H1 (cell line): Measurements from ENCODE around the gene LRRC32. TPM values are rescaled to one million over a fixed set of nuclear protein-coding genes. Genes with fewer than 3 reads are reported as not detected.
A peak's percentile ranks its signal among the peaks of the same experiment; 100 is the strongest.

ENCODE experiments used
- CTCF ChIA-PET: fragments of 300-600 bp; sonication (Branson Sonifier 250); formaldehyde crosslinking; loops from one replicate; lab custom pipeline; 2021; ENCODE audit not compliant: partially characterized antibody; lab: Charles Lee
- POLR2A ChIA-PET: fragments of 300-600 bp; sonication (Branson Sonifier 250); formaldehyde crosslinking; loops from one replicate; lab custom pipeline; 2021; ENCODE audit warnings: inconsistent platforms; ENCODE audit not compliant: partially characterized antibody; lab: Charles Lee
- DNase-seq, 2 experiments: peaks; one replicate each; pipeline versions ENCODE4 v3.0.0 to v3.0.0-alpha.2; 2010 to 2022; ENCODE audit warnings: low spot score in 2 of 2, low read depth in 1 of 2, mixed read lengths in 1 of 2
- FAIRE-seq: peaks from 2 replicates; lab custom pipeline; 2011; peaks lifted over from hg19 to GRCh38; lab: Jason Lieb, UNC
- H2AFZ ChIP-seq: 2 replicates; pipeline ENCODE4 v1.8.1; 2012; ENCODE audit warnings: low read length, inconsistent platforms
- H2AK5ac ChIP-seq: 2 replicates; pipeline ENCODE4 v1.6.1; 2013; ENCODE audit warnings: low read depth, low read length
- H2BK120ac ChIP-seq: replicated peaks from 2 replicates; pipeline ENCODE3; 2013; ENCODE audit warnings: low read depth, low read length, inconsistent platforms
- H2BK12ac ChIP-seq: 2 replicates; pipeline ENCODE4 v1.6.1; 2013; ENCODE audit warnings: low read depth, low read length
- H2BK15ac ChIP-seq: 2 replicates; pipeline ENCODE4 v1.6.1; 2013; ENCODE audit warnings: low read length
- H2BK20ac ChIP-seq: 2 replicates; pipeline ENCODE4 v1.6.1; 2013; ENCODE audit warnings: low read length
- H2BK5ac ChIP-seq: 2 replicates; pipeline ENCODE4 v1.6.1; 2013; ENCODE audit warnings: low read depth, low read length
- H3K14ac ChIP-seq: 2 replicates; pipeline ENCODE4 v1.6.1; 2013; ENCODE audit warnings: inconsistent platforms; ENCODE audit not compliant: insufficient read length
- H3K18ac ChIP-seq: 2 replicates; pipeline ENCODE4 v1.6.1; 2013; ENCODE audit warnings: low read length; ENCODE audit errors: extremely low read depth
- H3K23ac ChIP-seq: 2 replicates; pipeline ENCODE4 v1.6.1; 2013; ENCODE audit warnings: inconsistent platforms; ENCODE audit not compliant: insufficient read length
- H3K23me2 ChIP-seq: 2 replicates; pipeline ENCODE4 v1.6.1; 2013; ENCODE audit warnings: low read depth, low read length
- H3K27ac ChIP-seq: 2 replicates; pipeline ENCODE4 v1.6.1; 2011; ENCODE audit warnings: low read depth, low read length, inconsistent platforms
- H3K27me3 ChIP-seq, 4 experiments: replicated peaks in 1 of 4; 1 replicate in 1 of 4; 2 replicates in 3 of 4; pipeline versions ENCODE4 v1.6.1 to v1.8.1; 2011 to 2013; ENCODE audit warnings: low read length in 3 of 4, mild to moderate bottlenecking in 3 of 4, inconsistent platforms in 2 of 4, mixed read lengths in 2 of 4, moderate library complexity in 1 of 4; ENCODE audit not compliant: control insufficient read depth in 3 of 4, insufficient read depth in 3 of 4; ENCODE audit errors: extremely low read depth in 1 of 4
- H3K36me3 ChIP-seq, 4 experiments: 2 replicates each; pipeline versions ENCODE4 v1.6.1 to v1.8.1; 2011 to 2013; ENCODE audit warnings: mild to moderate bottlenecking in 4 of 4, low read length in 3 of 4, moderate library complexity in 2 of 4, control low read depth in 1 of 4, inconsistent platforms in 1 of 4; ENCODE audit not compliant: insufficient read depth in 4 of 4, control insufficient read depth in 2 of 4
- H3K4ac ChIP-seq: replicated peaks from 2 replicates; pipeline ENCODE3; 2013; ENCODE audit warnings: low read length, low read depth, mixed read lengths, inconsistent platforms; ENCODE audit not compliant: insufficient read length
- H3K4me1 ChIP-seq, 4 experiments: replicated peaks in 1 of 4; 1 replicate in 1 of 4; 2 replicates in 3 of 4; pipeline versions ENCODE4 v1.6.1 to v1.8.1; 2011 to 2013; ENCODE audit warnings: low read length in 3 of 4, inconsistent platforms in 2 of 4, mixed read lengths in 1 of 4; ENCODE audit not compliant: insufficient read depth in 4 of 4, control insufficient read depth in 3 of 4
- H3K4me2 ChIP-seq, 2 experiments: 2 replicates each; pipeline versions ENCODE4 v1.6.1 to v1.8.1; 2011 to 2013; ENCODE audit warnings: low read depth in 2 of 2, low read length in 2 of 2, control low read depth in 1 of 2, inconsistent platforms in 1 of 2, mild to moderate bottlenecking in 1 of 2; ENCODE audit not compliant: insufficient read depth in 1 of 2
- H3K4me3 ChIP-seq, 4 experiments: fragments of 200-600, 300-600 bp in 1 of 4; sonication (generic), shearing (Covaris generic), sonication (Bioruptor Twin) in 1 of 4; 2 replicates each; pipeline versions ENCODE4 v1.5.1 to v1.8.1; 2011 to 2016; ENCODE audit warnings: low read length in 4 of 4, low read depth in 3 of 4, control low read depth in 2 of 4, inconsistent platforms in 2 of 4, mild to moderate bottlenecking in 2 of 4, mixed read lengths in 1 of 4, moderate library complexity in 1 of 4; ENCODE audit not compliant: insufficient read depth in 2 of 4; ENCODE audit errors: extremely low read depth in 1 of 4
- H3K56ac ChIP-seq: replicated peaks from 2 replicates; pipeline ENCODE3; 2013; ENCODE audit warnings: low read depth, mild to moderate bottlenecking, mixed read lengths, low read length, inconsistent platforms; ENCODE audit not compliant: insufficient read length
- H3K79me1 ChIP-seq: 2 replicates; pipeline ENCODE4 v1.6.1; 2013; ENCODE audit warnings: low read depth, low read length, control low read depth
- H3K79me2 ChIP-seq, 2 experiments: 2 replicates each; pipeline versions ENCODE4 v1.6.1 to v1.8.1; 2012 to 2013; ENCODE audit warnings: low read length in 2 of 2, mild to moderate bottlenecking in 2 of 2, inconsistent platforms in 1 of 2; ENCODE audit not compliant: insufficient read depth in 2 of 2, control insufficient read depth in 1 of 2
- H3K9ac ChIP-seq, 4 experiments: replicated peaks in 1 of 4; 1 replicate in 1 of 4; 2 replicates in 3 of 4; pipeline versions ENCODE4 v1.6.1 to v1.8.1; 2011 to 2013; ENCODE audit warnings: low read depth in 3 of 4, low read length in 3 of 4, control low read depth in 2 of 4, mild to moderate bottlenecking in 2 of 4, moderate library complexity in 2 of 4, inconsistent platforms in 1 of 4; ENCODE audit errors: extremely low read depth in 1 of 4
- H3K9me3 ChIP-seq, 2 experiments: 2 replicates each; pipeline versions ENCODE4 v1.6.1 to v1.8.1; 2012 to 2013; ENCODE audit warnings: mild to moderate bottlenecking in 2 of 2, moderate library complexity in 2 of 2, control low read depth in 1 of 2, inconsistent platforms in 1 of 2, low read depth in 1 of 2, low read length in 1 of 2, mixed read lengths in 1 of 2; ENCODE audit not compliant: insufficient read depth in 2 of 2
- H4K20me1 ChIP-seq, 2 experiments: replicated peaks in 1 of 2; 2 replicates each; pipeline versions ENCODE3 to v1.8.1; 2011 to 2013; ENCODE audit warnings: inconsistent platforms in 2 of 2, low read length in 2 of 2, mild to moderate bottlenecking in 1 of 2; ENCODE audit not compliant: insufficient read depth in 2 of 2, control insufficient read depth in 1 of 2
- H4K5ac ChIP-seq: 2 replicates; pipeline ENCODE4 v1.6.1; 2013; ENCODE audit warnings: low read length, low read depth, mixed read lengths, inconsistent platforms; ENCODE audit not compliant: insufficient read length
- H4K8ac ChIP-seq: 2 replicates; pipeline ENCODE4 v1.8.0; 2013; ENCODE audit warnings: mild to moderate bottlenecking, moderate library complexity, low read length, inconsistent platforms; ENCODE audit not compliant: insufficient read depth; ENCODE audit errors: extremely low read depth
- H4K91ac ChIP-seq: replicated peaks from 2 replicates; pipeline ENCODE3; 2013; ENCODE audit warnings: low read length, mixed read lengths, inconsistent platforms; ENCODE audit not compliant: insufficient read length
- CEBPB ChIP-seq: IDR thresholded peaks from 2 replicates; pipeline ENCODE4 v1.6.1; 2012; ENCODE audit warnings: low read depth, low read length
- CHD2 ChIP-seq: IDR thresholded peaks from 2 replicates; pipeline ENCODE4 v1.6.1; 2012; ENCODE audit warnings: low read length, improper control_type of control experiment
- EZH2 ChIP-seq: fragments of 200-600 bp; sonication (generic); IDR thresholded peaks from 2 replicates; pipeline ENCODE4 v1.7.1; 2012; ENCODE audit warnings: low read depth, mild to moderate bottlenecking, moderate library complexity, low read length, inconsistent platforms; ENCODE audit not compliant: severe bottlenecking
- GABPA ChIP-seq: IDR thresholded peaks from 2 replicates; pipeline ENCODE4 v1.6.1; 2011; ENCODE audit warnings: mild to moderate bottlenecking, low read length, moderate library complexity, borderline replicate concordance; ENCODE audit not compliant: insufficient read depth
- JUND ChIP-seq: IDR thresholded peaks from 2 replicates; pipeline ENCODE4 v1.6.1; 2011; ENCODE audit warnings: mild to moderate bottlenecking, improper control_type of control experiment, low read length
- POLR2AphosphoS5 ChIP-seq: IDR thresholded peaks from 2 replicates; pipeline ENCODE4 v1.6.1; 2011; ENCODE audit warnings: low read depth, low read length
- RAD21 ChIP-seq, 2 experiments: IDR thresholded peaks in 1 of 2; conservative IDR thresholded peaks in 1 of 2; 2 replicates each; pipeline ENCODE4 v1.6.1; 2011; ENCODE audit warnings: low read depth in 2 of 2, low read length in 2 of 2, improper control_type of control experiment in 1 of 2, inconsistent platforms in 1 of 2, mild to moderate bottlenecking in 1 of 2, moderate library complexity in 1 of 2
- WGBS, 2 experiments: shearing (Covaris generic) in 1 of 2; methylation state at CpG; one replicate each; pipeline versions ENCODE4 v1.1.6 to v1.1.7; 2013 to 2015; ENCODE audit warnings: low lambda C conversion rate in 2 of 2, mixed read lengths in 2 of 2, inconsistent platforms in 1 of 2, low coverage in 1 of 2, missing lambda C conversion rate in 1 of 2; ENCODE audit not compliant: insufficient replicate concordance in 2 of 2, insufficient coverage in 1 of 2, insufficient read length in 1 of 2; ENCODE audit errors: extremely low coverage in 1 of 2, missing lambda C conversion rate in 1 of 2; 5-methylcytosine and 5-hydroxymethylcytosine counted together
- polyA plus RNA-seq, 7 experiments: library from polyadenylated mRNA; depleted of rRNA in 3 of 7; stranded (reverse) in 5 of 7; unstranded in 2 of 7; fragments of >200 nt in 5 of 7; fragments of 200-250 nt in 2 of 7; gene quantifications; 1 replicate in 5 of 7; 2 replicates in 1 of 7; 4 replicates in 1 of 7; pipeline versions ENCODE4 v1.2.1 to v1.2.3, GENCODE V29; 2011 to 2013; ENCODE audit warnings: missing spikeins in 2 of 7, mixed read lengths in 2 of 7
- total RNA-seq: library from RNA; stranded (reverse); fragmentation: NEBNext Ultra II Directional; extraction: Animal tissue kit (Norgen Biotek cat#: 25700); gene quantifications from 2 replicates; pipeline ENCODE4 v1.2.1, GENCODE V29; 2021
- TF ChIP-seq, protein P1 (sequence below): IDR thresholded peaks from 2 replicates; pipeline ENCODE4 v1.6.1; 2011; ENCODE audit warnings: low read depth, mild to moderate bottlenecking, low read length; ENCODE audit not compliant: insufficient read depth
- TF ChIP-seq, protein P2 (sequence below): IDR thresholded peaks from 2 replicates; pipeline ENCODE4 v1.6.1; 2012; ENCODE audit warnings: inconsistent platforms

Gene LRRC32
- total and polyA plus RNA-seq, 2 of the 8 experiments (the other 6 are each of a cell fraction or from before 2014, with no cell fraction given), result 0.99 to 1.9 TPM

DNA sequence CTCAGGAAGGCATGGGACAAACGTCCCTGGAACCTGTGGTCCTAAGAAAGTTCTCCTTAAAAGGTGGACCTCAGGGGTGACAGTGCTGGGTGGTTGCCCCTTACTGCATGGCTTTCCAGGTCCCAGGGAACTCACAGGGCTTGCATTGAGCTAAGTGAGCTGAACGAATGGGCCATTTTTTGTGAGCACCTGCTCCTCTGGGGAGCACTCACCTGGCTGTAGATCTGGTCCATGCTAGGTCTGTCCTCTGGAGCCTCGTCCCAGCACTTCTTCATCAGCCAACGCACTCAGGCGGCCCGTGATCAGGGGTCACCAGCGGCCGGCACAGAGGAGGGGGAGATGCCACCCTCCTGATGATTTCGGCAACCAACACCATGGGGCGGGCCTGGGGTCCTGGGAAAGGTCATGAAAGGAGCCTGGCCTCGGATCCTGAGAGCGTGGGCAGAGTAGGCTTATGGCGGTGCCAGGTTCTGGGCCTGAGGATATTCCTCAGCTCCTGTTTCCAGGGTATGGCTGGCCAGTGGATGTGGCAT, 36.8 kb upstream of the LRRC32 start:
- Histone ChIP-seq H2BK5ac (no peak overlapping the region), H3K9ac (no peak overlapping the region), H3K23ac (no peak overlapping the region), H2BK15ac (no peak overlapping the region), H3K56ac (no peak overlapping the region), H3K18ac (peak overlapping the region; percentile 79; the same call in 1 of the 2 replicates), H2BK120ac (no peak overlapping the region), H2BK20ac (peak overlapping the region; percentile 66; the same call in 1 of the 2 replicates), H3K14ac (no peak overlapping the region), H3K4me3 (no peak overlapping the region), H3K27ac (no peak overlapping the region), H4K5ac (no peak overlapping the region), H2AFZ (no peak overlapping the region), H3K23me2 (no peaks in the 10 kb centered on the region; the same call in 1 of the 2 replicates), H3K4me1 (peaks cover 2 to 11% (median 7%) of the 10 kb centered on the region in 4 experiments; a peak in 4 of 7 replicates), H4K91ac (peak overlapping the region; percentile 44), H4K20me1 (no peaks in the 10 kb centered on the region), H2BK12ac (peak overlapping the region; percentile 88; the same call in 1 of the 2 replicates), H2AK5ac (no peak overlapping the region), H3K36me3 (no peaks in the 10 kb centered on the region), H3K9me3 (peaks cover 0 to 4% of the 10 kb centered on the region in 2 experiments; a peak in 2 of 4 replicates), H3K27me3 (no peaks in the 10 kb centered on the region), H3K4ac (no peak overlapping the region), H3K4me2 (no peak overlapping the region), H3K79me2 (no peaks in the 10 kb centered on the region), H4K8ac (no peak overlapping the region), H3K79me1 (no peaks in the 10 kb centered on the region; the same call in 1 of the 2 replicates)
- CTCF ChIA-PET, result interaction anchor here (0.9 to 1.7 kb wide), 5 partner anchors 9 to 385 kb away, joined by 3 to 10 read pairs (median 3); no protein-coding TSS in a partner anchor
- DNase-seq, result no peak
- POLR2A ChIA-PET, result no interaction called here
- FAIRE-seq, result no peak
- 91% methylated on average over 10 of the region's 13 CpGs; no CpG with 5 or more reads in 1 of the 2 experiments for WGBS, 2 experiments
- TF ChIP-seq GABPA (no peak), JUND (no peak), EZH2 (no peak), CEBPB (no peak), RAD21 (IDR thresholded peaks at IDR 0.05 in 1 of 2, conservative IDR thresholded peaks at IDR 0.05 in 1 of 2; ENCODE audit: low read depth in 2 of 2, low read length in 2 of 2) (no peak), POLR2AphosphoS5 (no peak), CHD2 (no peak)
- TF ChIP-seq, protein P1, sequence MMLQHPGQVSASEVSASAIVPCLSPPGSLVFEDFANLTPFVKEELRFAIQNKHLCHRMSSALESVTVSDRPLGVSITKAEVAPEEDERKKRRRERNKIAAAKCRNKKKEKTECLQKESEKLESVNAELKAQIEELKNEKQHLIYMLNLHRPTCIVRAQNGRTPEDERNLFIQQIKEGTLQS, result no peak
- TF ChIP-seq, protein P2, sequence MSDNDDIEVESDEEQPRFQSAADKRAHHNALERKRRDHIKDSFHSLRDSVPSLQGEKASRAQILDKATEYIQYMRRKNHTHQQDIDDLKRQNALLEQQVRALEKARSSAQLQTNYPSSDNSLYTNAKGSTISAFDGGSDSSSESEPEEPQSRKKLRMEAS, result no peak
